ENCODE data around the gene LCN9. TPM values are rescaled to one million over a fixed set of nuclear protein-coding genes. Genes with fewer than 3 reads are reported as not detected.

The LCN9 gene
- total and polyA plus RNA-seq, 8 donors, result not detected

DNA sequence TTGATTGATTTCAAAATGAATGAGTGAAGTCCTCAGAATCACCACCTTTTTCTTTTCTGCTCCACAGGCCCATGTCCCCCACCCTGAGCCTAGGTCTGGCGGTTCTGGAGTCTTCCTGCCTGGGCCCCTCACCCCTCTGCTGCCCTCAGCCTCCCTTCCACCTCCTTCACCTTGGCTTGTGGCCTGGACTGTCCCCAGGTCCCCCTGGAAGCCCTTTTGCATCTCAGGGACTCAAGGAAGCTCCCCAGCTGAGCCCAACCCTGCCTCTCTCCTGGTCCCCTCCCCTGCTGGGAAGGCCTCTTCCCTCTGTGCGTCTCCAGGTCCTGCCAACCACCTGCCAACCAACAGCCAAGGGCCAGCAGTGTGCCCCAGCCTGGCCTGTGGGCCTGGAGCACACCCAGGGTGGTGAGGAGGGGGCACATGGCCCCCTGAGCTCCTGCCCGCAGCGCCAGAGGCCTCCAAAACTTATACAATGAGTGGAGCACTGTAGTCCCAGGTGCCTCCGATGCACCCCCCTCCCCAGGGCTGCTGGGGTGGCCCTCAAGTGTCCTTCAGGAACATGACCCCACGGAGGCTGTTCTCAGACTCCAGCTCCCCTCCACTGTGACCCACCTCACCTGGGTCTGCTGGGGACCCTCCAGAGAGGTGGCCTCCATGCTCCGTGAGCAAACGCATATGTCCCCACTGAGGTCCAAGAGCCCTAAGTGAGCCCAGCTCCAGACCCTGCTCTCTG lies 44.1 kb upstream of the LCN9 start:
- intact Hi-C loops (cut with DNase I; ENCODE audit: low total_unique reads), result no loop called here
- no peak overlapping the region for H3K4me3 ChIP-seq
- no peak overlapping the region for H3K27ac ChIP-seq
- no peaks in the 10 kb centered on the region for H3K9me3 ChIP-seq
- H3K36me3 ChIP-seq, result no peaks in the 10 kb centered on the region
- WGBS, 5 donors, result 58 to 70% (median 65%) methylated on average over 3 to 8 of the region's 8 CpGs
- DNase-seq, result no peak
- TF ChIP-seq POLR2AphosphoS5 (IDR thresholded peaks at IDR 0.05) (no peak), POLR2A (IDR thresholded peaks at IDR 0.05) (no peak), EP300 (IDR thresholded peaks at IDR 0.05) (no peak)
- TF ChIP-seq, protein P1, sequence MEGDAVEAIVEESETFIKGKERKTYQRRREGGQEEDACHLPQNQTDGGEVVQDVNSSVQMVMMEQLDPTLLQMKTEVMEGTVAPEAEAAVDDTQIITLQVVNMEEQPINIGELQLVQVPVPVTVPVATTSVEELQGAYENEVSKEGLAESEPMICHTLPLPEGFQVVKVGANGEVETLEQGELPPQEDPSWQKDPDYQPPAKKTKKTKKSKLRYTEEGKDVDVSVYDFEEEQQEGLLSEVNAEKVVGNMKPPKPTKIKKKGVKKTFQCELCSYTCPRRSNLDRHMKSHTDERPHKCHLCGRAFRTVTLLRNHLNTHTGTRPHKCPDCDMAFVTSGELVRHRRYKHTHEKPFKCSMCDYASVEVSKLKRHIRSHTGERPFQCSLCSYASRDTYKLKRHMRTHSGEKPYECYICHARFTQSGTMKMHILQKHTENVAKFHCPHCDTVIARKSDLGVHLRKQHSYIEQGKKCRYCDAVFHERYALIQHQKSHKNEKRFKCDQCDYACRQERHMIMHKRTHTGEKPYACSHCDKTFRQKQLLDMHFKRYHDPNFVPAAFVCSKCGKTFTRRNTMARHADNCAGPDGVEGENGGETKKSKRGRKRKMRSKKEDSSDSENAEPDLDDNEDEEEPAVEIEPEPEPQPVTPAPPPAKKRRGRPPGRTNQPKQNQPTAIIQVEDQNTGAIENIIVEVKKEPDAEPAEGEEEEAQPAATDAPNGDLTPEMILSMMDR (IDR thresholded peaks at IDR 0.05), result no peak
- no peaks in the 10 kb centered on the region for H3K4me1 ChIP-seq
- peaks cover 0 to 69% (median 5%) of the 10 kb centered on the region in 3 donors for H3K27me3 ChIP-seq

DNA sequence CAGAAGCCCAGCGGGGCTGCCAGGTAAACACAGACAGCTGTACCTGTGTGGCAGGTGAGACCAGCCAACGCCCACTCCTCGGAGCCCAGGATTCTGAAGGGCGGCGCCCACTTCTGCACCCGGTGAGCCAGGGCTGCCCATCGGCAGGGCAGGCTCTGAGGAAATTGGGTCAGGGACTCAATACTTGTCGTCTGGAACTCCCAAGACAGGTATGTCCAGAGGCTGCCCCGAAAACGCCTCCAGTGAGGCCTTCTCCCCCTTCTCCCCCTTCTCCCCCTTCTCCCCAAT lies 43.6 kb upstream of the LCN9 start:
- Histone ChIP-seq H3K36me3 (no peaks in the 10 kb centered on the region), H3K27ac (no peak overlapping the region), H3K27me3 (peaks cover 0 to 64% (median 5%) of the 10 kb centered on the region in 3 donors), H3K4me3 (no peak overlapping the region), H3K9me3 (no peaks in the 10 kb centered on the region), H3K4me1 (no peaks in the 10 kb centered on the region)
- 36 to 58% (median 55%) methylated on average over 10 of the region's 10 CpGs for WGBS, 5 donors
- no peak for TF ChIP-seq POLR2A (IDR thresholded peaks at IDR 0.05)
- TF ChIP-seq, protein P1 (IDR thresholded peaks at IDR 0.05), result no peak
- TF ChIP-seq EP300 (IDR thresholded peaks at IDR 0.05), result no peak
- intact Hi-C loops (cut with DNase I; ENCODE audit: low total_unique reads), result no loop called here
- DNase-seq, result no peak

DNA sequence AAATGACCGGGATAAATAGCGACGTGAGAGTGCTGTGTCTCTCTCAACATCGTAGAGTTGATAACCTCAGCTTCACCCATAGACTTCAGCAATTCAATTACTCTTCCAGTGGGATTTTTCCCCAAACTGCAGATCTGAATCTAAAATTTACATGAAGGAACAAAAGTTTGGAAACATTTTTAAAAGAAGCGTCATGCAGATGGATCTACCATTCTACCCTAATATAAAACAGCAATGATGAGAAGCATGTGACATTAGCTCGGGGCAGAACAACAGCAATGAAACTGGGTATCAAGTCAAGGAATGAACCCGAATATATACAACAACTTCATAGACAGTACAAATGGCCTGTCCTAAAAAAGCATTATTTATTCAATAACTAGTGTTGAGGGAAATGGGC lies 42.6 kb upstream of the LCN9 start:
- WGBS, 5 donors, result 54 to 73% (median 66%) methylated on average over 7 of the region's 7 CpGs
- intact Hi-C loops (cut with DNase I; ENCODE audit: low total_unique reads), result no loop called here

DNA sequence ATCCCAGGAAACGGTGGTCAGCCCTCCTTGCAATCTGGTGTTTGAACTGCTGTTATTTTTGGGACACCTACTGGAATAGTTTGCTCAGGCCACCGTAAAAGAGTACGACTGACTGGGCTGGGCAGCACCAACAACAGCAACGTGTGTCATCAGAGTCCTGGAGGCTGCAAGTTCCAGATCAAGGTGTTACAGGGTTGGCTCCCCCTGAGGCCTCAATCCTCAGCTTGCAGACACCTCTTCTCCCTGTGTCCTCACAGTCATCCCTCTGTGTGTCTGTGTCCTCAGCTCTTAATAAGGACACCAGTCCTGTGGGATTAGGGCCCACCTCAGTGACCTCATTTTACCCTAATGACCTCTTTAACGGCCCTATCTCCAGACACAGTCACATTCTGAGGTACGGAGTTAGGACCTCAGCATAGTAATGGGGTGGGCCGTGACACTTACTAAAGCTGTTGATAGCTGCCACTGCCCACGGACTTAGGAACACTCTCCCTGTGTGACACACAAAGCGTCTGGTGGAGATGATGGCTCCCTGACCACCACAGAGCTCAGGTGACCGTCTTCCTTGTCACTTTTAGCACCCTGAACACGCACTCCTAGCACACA lies 40.6 kb upstream of the LCN9 start:
- WGBS, 5 donors, result 62 to 67% (median 66%) methylated on average over 11 of the region's 11 CpGs
- no peak for DNase-seq
- Histone ChIP-seq H3K36me3 (no peaks in the 10 kb centered on the region), H3K4me1 (no peaks in the 10 kb centered on the region), H3K9me3 (peaks cover 0 to 16% (median 14%) of the 10 kb centered on the region in 4 donors), H3K27me3 (peaks cover 0 to 52% (median 5%) of the 10 kb centered on the region in 3 donors), H3K4me3 (no peak overlapping the region), H3K27ac (no peak overlapping the region)
- intact Hi-C loops (cut with DNase I; ENCODE audit: low total_unique reads), result no loop called here
- TF ChIP-seq, protein P1 (IDR thresholded peaks at IDR 0.05), result no peak
- no peak for TF ChIP-seq EP300 (IDR thresholded peaks at IDR 0.05)
- no peak for TF ChIP-seq POLR2AphosphoS5 (IDR thresholded peaks at IDR 0.05)
- TF ChIP-seq POLR2A (IDR thresholded peaks at IDR 0.05), result no peak

More for the DNA sequence above, 42.6 kb upstream of the LCN9 start:
- TF ChIP-seq POLR2A (IDR thresholded peaks at IDR 0.05) (no peak), EP300 (IDR thresholded peaks at IDR 0.05) (no peak), POLR2AphosphoS5 (IDR thresholded peaks at IDR 0.05) (no peak)
- TF ChIP-seq, protein P1 (IDR thresholded peaks at IDR 0.05), result no peak
- no peak overlapping the region for H3K27ac ChIP-seq
- H3K4me1 ChIP-seq, result no peaks in the 10 kb centered on the region
- no peaks in the 10 kb centered on the region for H3K36me3 ChIP-seq
- no peak for DNase-seq
- H3K4me3 ChIP-seq, result no peak overlapping the region
- H3K27me3 ChIP-seq, result peaks cover 0 to 54% (median 5%) of the 10 kb centered on the region in 3 donors
- no peaks in the 10 kb centered on the region for H3K9me3 ChIP-seq

Data from stomach (tissue), 9 donors.